HepG2 (cell line): ENCODE measurements around the gene PPP2R2C. TPM values are rescaled to one million over a fixed set of nuclear protein-coding genes. Genes with fewer than 3 reads are reported as not detected.

Experiments
- FOXM1 ChIP-seq: sonication (generic); formaldehyde crosslinking; IDR thresholded peaks from 2 replicates; pipeline ENCODE4 v1.5.0; 2020; ENCODE audit warnings: missing genetic modification reagents
- HNF4A ChIP-seq: sonication (generic); formaldehyde crosslinking; IDR thresholded peaks from 2 replicates; pipeline ENCODE4 v1.4.0; 2020; ENCODE audit warnings: missing genetic modification reagents
- KDM1A ChIP-seq: IDR thresholded peaks from 2 replicates; pipeline ENCODE4 v1.6.1; 2016; ENCODE audit warnings: missing compliant biosample characterization
- PHF5A ChIP-seq: IDR thresholded peaks from one replicate; pipeline ENCODE4 v1.6.1; 2018; ENCODE audit warnings: low read depth, missing genetic modification reagents; ENCODE audit not compliant: unreplicated experiment
- ZBTB38 ChIP-seq: sonication (generic); formaldehyde crosslinking; IDR thresholded peaks from 2 replicates; pipeline ENCODE4 v1.5.1; 2020; ENCODE audit warnings: mild to moderate bottlenecking, missing genetic modification reagents
- ZEB1 ChIP-seq: IDR thresholded peaks from 2 replicates; pipeline ENCODE4 v1.6.1; 2012; ENCODE audit warnings: mild to moderate bottlenecking, low read depth, inconsistent platforms; ENCODE audit not compliant: insufficient replicate concordance
- ZNF367 ChIP-seq: sonication (generic); formaldehyde crosslinking; IDR thresholded peaks from 2 replicates; pipeline ENCODE4 v1.4.0; 2020; ENCODE audit warnings: missing genetic modification reagents, borderline replicate concordance
- ZNF788 ChIP-seq: sonication (generic); formaldehyde crosslinking; IDR thresholded peaks from 2 replicates; pipeline ENCODE4 v1.5.0; 2020; ENCODE audit warnings: mild to moderate bottlenecking, missing genetic modification reagents, borderline replicate concordance
- polyA plus RNA-seq, 8 experiments: library from polyadenylated mRNA; depleted of rRNA in 3 of 8; stranded (reverse) in 7 of 8; unstranded in 1 of 8; fragments of >200 nt; fragmentation: Illumina TruSeq in 4 of 8; extraction: Trizol in 4 of 8; gene quantifications; 2 replicates each; pipeline versions ENCODE4 v1.2.1 to v1.2.3, GENCODE V29; 2011 to 2016; ENCODE audit warnings: low read depth in 4 of 8, missing spikeins in 1 of 8, mixed read lengths in 1 of 8; ENCODE audit not compliant: insufficient read depth in 1 of 8
- total RNA-seq, 5 experiments: library from RNA; depleted of rRNA; stranded (reverse); fragments of >200 nt; fragmentation: Illumina TruSeq; extraction: Trizol; gene quantifications; 2 replicates each; pipeline ENCODE4 v1.2.3, GENCODE V29; 2016; ENCODE audit warnings: low read depth in 1 of 5
- TF ChIP-seq, protein P1 (sequence below): sonication (generic); formaldehyde crosslinking; conservative IDR thresholded peaks from 2 replicates; pipeline ENCODE4 v1.4.0; 2020; ENCODE audit warnings: missing genetic modification reagents
- TF ChIP-seq, protein P2 (sequence below), 2 experiments: fragments of 450-650 bp in 1 of 2; sonication (generic) in 1 of 2; formaldehyde crosslinking in 1 of 2; IDR thresholded peaks; 2 replicates each; pipeline versions ENCODE4 v1.6.1 to v1.8.0; 2016 to 2022; ENCODE audit warnings: antibody characterized with exemption in 1 of 2, mild to moderate bottlenecking in 1 of 2, missing genetic modification reagents in 1 of 2
- TF ChIP-seq, protein P3 (sequence below): sonication (generic); formaldehyde crosslinking; IDR thresholded peaks from 2 replicates; pipeline ENCODE4 v1.5.1; 2020; ENCODE audit warnings: mild to moderate bottlenecking, missing genetic modification reagents, moderate library complexity

Gene PPP2R2C
- total and polyA plus RNA-seq, 2 of the 13 experiments (the other 11 are each of a cell fraction or from before 2014, with no cell fraction given): 0.60 to 8.6 TPM

DNA sequence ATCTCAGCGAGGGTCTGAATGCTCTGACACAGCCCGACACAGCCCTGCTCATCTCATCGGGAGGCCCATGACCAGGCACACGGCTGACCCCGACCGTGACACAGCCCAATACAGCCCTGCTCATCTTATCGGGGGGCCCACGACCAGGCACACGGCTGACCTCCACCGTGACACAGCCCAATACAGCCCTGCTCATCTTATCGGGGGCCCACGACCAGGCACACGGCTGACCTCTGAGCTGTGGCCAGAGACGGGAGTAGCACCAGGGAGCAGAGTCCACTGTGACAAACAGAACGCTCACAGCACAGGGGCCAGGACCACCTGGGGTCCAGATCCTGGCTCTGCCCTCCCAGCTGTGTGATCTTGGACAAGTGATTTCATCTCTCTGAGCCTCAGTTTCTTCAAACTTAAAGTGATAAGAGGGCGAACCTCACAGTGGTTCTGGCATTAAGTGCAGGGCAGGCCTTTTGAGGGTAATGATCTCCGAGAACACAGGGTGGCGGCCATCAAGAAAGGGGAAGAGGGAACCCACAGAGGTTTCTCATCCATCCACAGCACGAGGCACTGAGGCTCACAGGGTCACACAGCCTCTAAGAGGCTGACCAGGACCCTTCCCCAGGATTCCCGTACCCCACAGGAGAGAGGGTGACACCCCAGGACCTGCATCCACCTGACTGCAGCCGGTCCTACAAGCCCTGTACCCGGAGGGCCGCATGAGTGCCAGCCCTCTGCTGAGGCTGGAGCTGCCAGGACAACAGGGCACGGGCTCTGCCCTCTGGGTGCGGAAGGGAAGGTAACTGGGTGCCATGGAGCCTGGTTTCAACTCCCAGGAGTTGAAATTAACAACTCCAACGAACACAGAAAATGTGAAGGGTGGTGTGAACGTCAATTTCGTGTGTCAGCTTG, 142.7 kb downstream of the PPP2R2C start (continued):
- TF ChIP-seq PHF5A (CRISPR knock-in tag) (no peak), ZEB1 (no peak), ZNF788 (CRISPR knock-in tag) (peak; percentile 22; the same call in 1 of the 2 replicates), ZNF367 (CRISPR knock-in tag) (no peak), ZBTB38 (CRISPR knock-in tag) (0 out of 2 replicates have a peak, but pooled peaks have one; percentile 39), FOXM1 (CRISPR knock-in tag) (no peak), KDM1A (CRISPR knock-in tag) (no peak), HNF4A (peak; percentile 82)
- TF ChIP-seq, protein P1, sequence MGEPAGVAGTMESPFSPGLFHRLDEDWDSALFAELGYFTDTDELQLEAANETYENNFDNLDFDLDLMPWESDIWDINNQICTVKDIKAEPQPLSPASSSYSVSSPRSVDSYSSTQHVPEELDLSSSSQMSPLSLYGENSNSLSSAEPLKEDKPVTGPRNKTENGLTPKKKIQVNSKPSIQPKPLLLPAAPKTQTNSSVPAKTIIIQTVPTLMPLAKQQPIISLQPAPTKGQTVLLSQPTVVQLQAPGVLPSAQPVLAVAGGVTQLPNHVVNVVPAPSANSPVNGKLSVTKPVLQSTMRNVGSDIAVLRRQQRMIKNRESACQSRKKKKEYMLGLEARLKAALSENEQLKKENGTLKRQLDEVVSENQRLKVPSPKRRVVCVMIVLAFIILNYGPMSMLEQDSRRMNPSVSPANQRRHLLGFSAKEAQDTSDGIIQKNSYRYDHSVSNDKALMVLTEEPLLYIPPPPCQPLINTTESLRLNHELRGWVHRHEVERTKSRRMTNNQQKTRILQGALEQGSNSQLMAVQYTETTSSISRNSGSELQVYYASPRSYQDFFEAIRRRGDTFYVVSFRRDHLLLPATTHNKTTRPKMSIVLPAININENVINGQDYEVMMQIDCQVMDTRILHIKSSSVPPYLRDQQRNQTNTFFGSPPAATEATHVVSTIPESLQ (CRISPR knock-in tag): no peak
- TF ChIP-seq, protein P2, sequence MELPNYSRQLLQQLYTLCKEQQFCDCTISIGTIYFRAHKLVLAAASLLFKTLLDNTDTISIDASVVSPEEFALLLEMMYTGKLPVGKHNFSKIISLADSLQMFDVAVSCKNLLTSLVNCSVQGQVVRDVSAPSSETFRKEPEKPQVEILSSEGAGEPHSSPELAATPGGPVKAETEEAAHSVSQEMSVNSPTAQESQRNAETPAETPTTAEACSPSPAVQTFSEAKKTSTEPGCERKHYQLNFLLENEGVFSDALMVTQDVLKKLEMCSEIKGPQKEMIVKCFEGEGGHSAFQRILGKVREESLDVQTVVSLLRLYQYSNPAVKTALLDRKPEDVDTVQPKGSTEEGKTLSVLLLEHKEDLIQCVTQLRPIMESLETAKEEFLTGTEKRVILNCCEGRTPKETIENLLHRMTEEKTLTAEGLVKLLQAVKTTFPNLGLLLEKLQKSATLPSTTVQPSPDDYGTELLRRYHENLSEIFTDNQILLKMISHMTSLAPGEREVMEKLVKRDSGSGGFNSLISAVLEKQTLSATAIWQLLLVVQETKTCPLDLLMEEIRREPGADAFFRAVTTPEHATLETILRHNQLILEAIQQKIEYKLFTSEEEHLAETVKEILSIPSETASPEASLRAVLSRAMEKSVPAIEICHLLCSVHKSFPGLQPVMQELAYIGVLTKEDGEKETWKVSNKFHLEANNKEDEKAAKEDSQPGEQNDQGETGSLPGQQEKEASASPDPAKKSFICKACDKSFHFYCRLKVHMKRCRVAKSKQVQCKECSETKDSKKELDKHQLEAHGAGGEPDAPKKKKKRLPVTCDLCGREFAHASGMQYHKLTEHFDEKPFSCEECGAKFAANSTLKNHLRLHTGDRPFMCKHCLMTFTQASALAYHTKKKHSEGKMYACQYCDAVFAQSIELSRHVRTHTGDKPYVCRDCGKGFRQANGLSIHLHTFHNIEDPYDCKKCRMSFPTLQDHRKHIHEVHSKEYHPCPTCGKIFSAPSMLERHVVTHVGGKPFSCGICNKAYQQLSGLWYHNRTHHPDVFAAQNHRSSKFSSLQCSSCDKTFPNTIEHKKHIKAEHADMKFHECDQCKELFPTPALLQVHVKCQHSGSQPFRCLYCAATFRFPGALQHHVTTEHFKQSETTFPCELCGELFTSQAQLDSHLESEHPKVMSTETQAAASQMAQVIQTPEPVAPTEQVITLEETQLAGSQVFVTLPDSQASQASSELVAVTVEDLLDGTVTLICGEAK (IDR thresholded peaks at IDR 0.05): no peak
- TF ChIP-seq, protein P2 (CRISPR knock-in tag; IDR thresholded peaks at IDR 0.05): no peak
- TF ChIP-seq, protein P3, sequence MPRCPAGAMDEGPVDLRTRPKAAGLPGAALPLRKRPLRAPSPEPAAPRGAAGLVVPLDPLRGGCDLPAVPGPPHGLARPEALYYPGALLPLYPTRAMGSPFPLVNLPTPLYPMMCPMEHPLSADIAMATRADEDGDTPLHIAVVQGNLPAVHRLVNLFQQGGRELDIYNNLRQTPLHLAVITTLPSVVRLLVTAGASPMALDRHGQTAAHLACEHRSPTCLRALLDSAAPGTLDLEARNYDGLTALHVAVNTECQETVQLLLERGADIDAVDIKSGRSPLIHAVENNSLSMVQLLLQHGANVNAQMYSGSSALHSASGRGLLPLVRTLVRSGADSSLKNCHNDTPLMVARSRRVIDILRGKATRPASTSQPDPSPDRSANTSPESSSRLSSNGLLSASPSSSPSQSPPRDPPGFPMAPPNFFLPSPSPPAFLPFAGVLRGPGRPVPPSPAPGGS: 0 out of 2 replicates have a peak, but pooled peaks have one; percentile 38
